K562 (cell line): ENCODE results near the gene SH2D4B. TPM values are rescaled to one million over a fixed set of nuclear protein-coding genes. Genes with fewer than 3 reads are reported as not detected.

Source experiments
- ATF3 ChIP-seq, 2 experiments: fragments of 450-650 bp in 1 of 2; sonication (generic) in 1 of 2; formaldehyde crosslinking in 1 of 2; IDR thresholded peaks in 1 of 2; conservative IDR thresholded peaks in 1 of 2; 2 replicates each; pipeline versions ENCODE4 v1.6.1 to v1.8.1; 2016 to 2023; ENCODE audit warnings: mild to moderate bottlenecking in 2 of 2, moderate library complexity in 2 of 2, inconsistent platforms in 1 of 2, missing genetic modification reagents in 1 of 2
- CEBPG ChIP-seq, 3 experiments: fragments of 200-800 bp in 1 of 3; sonication (Bioruptor generic) in 1 of 3; sonication (generic) in 1 of 3; formaldehyde crosslinking in 1 of 3; IDR thresholded peaks in 2 of 3; conservative IDR thresholded peaks in 1 of 3; 2 replicates each; pipeline versions ENCODE4 v1.6.1 to v1.8.0; 2016 to 2022; ENCODE audit warnings: missing compliant biosample characterization in 2 of 3, missing genetic modification characterization in 2 of 3, mild to moderate bottlenecking in 1 of 3, missing genetic modification reagents in 1 of 3
- CREM ChIP-seq: IDR thresholded peaks from 2 replicates; pipeline ENCODE4 v1.6.1; 2014; ENCODE audit warnings: antibody characterized with exemption, low read depth
- EHMT2 ChIP-seq: fragments of 450-650 bp; IDR thresholded peaks from 2 replicates; pipeline ENCODE4 v1.6.1; 2018; ENCODE audit warnings: antibody characterized with exemption
- HMGXB4 ChIP-seq: sonication (generic); formaldehyde crosslinking; IDR thresholded peaks from 2 replicates; pipeline ENCODE4 v1.8.1; 2023; ENCODE audit warnings: mild to moderate bottlenecking, missing genetic modification reagents
- HNRNPLL ChIP-seq: fragments of 200-400 bp; formaldehyde crosslinking; IDR thresholded peaks from 2 replicates; pipeline ENCODE4 v1.6.1; 2017; ENCODE audit warnings: low read length, low read depth, mild to moderate bottlenecking; ENCODE audit not compliant: poor library complexity, severe bottlenecking
- MAZ ChIP-seq, 2 experiments: fragments of 450-650 bp in 1 of 2; sonication (generic) in 1 of 2; formaldehyde crosslinking; IDR thresholded peaks in 1 of 2; conservative IDR thresholded peaks in 1 of 2; 2 replicates each; pipeline versions ENCODE4 v1.4.0 to v1.5.0; 2020; ENCODE audit warnings: mild to moderate bottlenecking in 1 of 2, missing genetic modification reagents in 1 of 2
- MEIS2 ChIP-seq: fragments of 450-650 bp; IDR thresholded peaks from 2 replicates; pipeline ENCODE4 v1.6.1; 2014; ENCODE audit warnings: mild to moderate bottlenecking; ENCODE audit not compliant: partially characterized antibody
- NCOA1 ChIP-seq: fragments of 450-650 bp; IDR thresholded peaks from 2 replicates; pipeline ENCODE4 v1.6.1; 2016; ENCODE audit warnings: low read depth
- NFYB ChIP-seq: IDR thresholded peaks from 2 replicates; pipeline ENCODE4 v1.6.1; 2011; ENCODE audit warnings: mild to moderate bottlenecking, moderate library complexity; ENCODE audit not compliant: insufficient read length; ENCODE audit errors: extremely low read depth
- PKNOX1 ChIP-seq: fragments of 450-650 bp; IDR thresholded peaks from 2 replicates; pipeline ENCODE4 v1.6.1; 2016
- RBM22 ChIP-seq: fragments of 200-400 bp; formaldehyde crosslinking; IDR thresholded peaks from 2 replicates; pipeline ENCODE4 v1.6.1; 2018; ENCODE audit warnings: low read length, low read depth; ENCODE audit not compliant: poor library complexity, severe bottlenecking
- RFX5 ChIP-seq: IDR thresholded peaks from 2 replicates; pipeline ENCODE4 v1.6.1; 2011; ENCODE audit warnings: low read depth, mild to moderate bottlenecking, improper control_type of control experiment, low read length
- SAFB2 ChIP-seq: fragments of 200-400 bp; formaldehyde crosslinking; IDR thresholded peaks from 2 replicates; pipeline ENCODE4 v1.6.1; 2018; ENCODE audit warnings: borderline replicate concordance, low read length, low read depth, moderate library complexity; ENCODE audit not compliant: severe bottlenecking
- SMAD4 ChIP-seq: fragments of 250-450 bp; sonication (Bioruptor Pico); conservative IDR thresholded peaks from 2 replicates; pipeline ENCODE4 v1.8.0; 2021; ENCODE audit warnings: inconsistent platforms, mild to moderate bottlenecking, moderate library complexity
- ZBED1 ChIP-seq: IDR thresholded peaks from 2 replicates; pipeline ENCODE4 v1.6.1; 2014
- ZNF232 ChIP-seq: sonication (generic); formaldehyde crosslinking; IDR thresholded peaks from 2 replicates; pipeline ENCODE4 v1.8.0; 2022; ENCODE audit warnings: mild to moderate bottlenecking, missing genetic modification reagents
- ZNF280B ChIP-seq: fragments of 250-450 bp; sonication (Bioruptor Pico); IDR thresholded peaks from 2 replicates; pipeline ENCODE4 v1.5.1; 2021; ENCODE audit warnings: mild to moderate bottlenecking
- polyA plus RNA-seq, 8 experiments: library from polyadenylated mRNA; depleted of rRNA in 4 of 8; stranded (reverse) in 5 of 8; unstranded in 3 of 8; fragments of >200 nt; fragmentation: Nextera tagmentation in 2 of 8; fragmentation: Illumina TruSeq in 1 of 8; extraction: Ambion mirVana in 2 of 8; extraction: Trizol in 1 of 8; gene quantifications; 2 replicates each; pipeline versions ENCODE4 v1.2.1 to v1.2.3, GENCODE V29; 2011 to 2014; ENCODE audit warnings: inconsistent platforms in 1 of 8, missing spikeins in 1 of 8
- total RNA-seq, 7 experiments: library from RNA; depleted of rRNA in 6 of 7; stranded (reverse); fragments of >200 nt in 6 of 7; fragmentation: Illumina TruSeq in 2 of 7; extraction: Trizol in 2 of 7; gene quantifications; 2 replicates each; pipeline versions ENCODE4 v1.2.1 to v1.2.3, GENCODE V29; 2011 to 2021; ENCODE audit warnings: low replicate concordance in 1 of 7
- TF ChIP-seq, protein P1 (sequence below): fragments of 250-450 bp; sonication (Bioruptor Pico); IDR thresholded peaks from 2 replicates; pipeline ENCODE4 v1.5.0; 2022; ENCODE audit warnings: mild to moderate bottlenecking

SH2D4B gene
- total and polyA plus RNA-seq, 9 of the 15 experiments (the other 6 are each of a cell fraction or from before 2014, with no cell fraction given): 0.03 to 0.14 (median 0.04) TPM; not detected in 4

- TF ChIP-seq ATF3 (IDR thresholded peaks at IDR 0.05) (no peak), ATF3 (CRISPR knock-in tag; conservative IDR thresholded peaks at IDR 0.05) (no peak), HMGXB4 (no peak), ZNF280B (CRISPR knock-in tag) (no peak), HNRNPLL (no peak), NCOA1 (no peak), PKNOX1 (peak; percentile 84), NFYB (no peak), MEIS2 (no peak), MAZ (CRISPR knock-in tag; conservative IDR thresholded peaks at IDR 0.05 in 1 of 2, IDR thresholded peaks at IDR 0.05 in 1 of 2) (peak; percentile 49 to 77; a peak in 2 of 4 replicates), ZBED1 (no peak), CEBPG (CRISPR knock-in tag; IDR thresholded peaks at IDR 0.05) (no peak), CEBPG (tag; conservative IDR thresholded peaks at IDR 0.05 in 1 of 2, IDR thresholded peaks at IDR 0.05 in 1 of 2) (no peak), SMAD4 (CRISPR knock-in tag) (0 out of 2 replicates have a peak, but pooled peaks have one; percentile 34), SAFB2 (no peak), EHMT2 (no peak; the same call in 1 of the 2 replicates), RFX5 (no peak), ZNF232 (CRISPR knock-in tag) (no peak), CREM (peak; percentile 16; the same call in 1 of the 2 replicates), RBM22 (no peak)
- TF ChIP-seq, protein P1, sequence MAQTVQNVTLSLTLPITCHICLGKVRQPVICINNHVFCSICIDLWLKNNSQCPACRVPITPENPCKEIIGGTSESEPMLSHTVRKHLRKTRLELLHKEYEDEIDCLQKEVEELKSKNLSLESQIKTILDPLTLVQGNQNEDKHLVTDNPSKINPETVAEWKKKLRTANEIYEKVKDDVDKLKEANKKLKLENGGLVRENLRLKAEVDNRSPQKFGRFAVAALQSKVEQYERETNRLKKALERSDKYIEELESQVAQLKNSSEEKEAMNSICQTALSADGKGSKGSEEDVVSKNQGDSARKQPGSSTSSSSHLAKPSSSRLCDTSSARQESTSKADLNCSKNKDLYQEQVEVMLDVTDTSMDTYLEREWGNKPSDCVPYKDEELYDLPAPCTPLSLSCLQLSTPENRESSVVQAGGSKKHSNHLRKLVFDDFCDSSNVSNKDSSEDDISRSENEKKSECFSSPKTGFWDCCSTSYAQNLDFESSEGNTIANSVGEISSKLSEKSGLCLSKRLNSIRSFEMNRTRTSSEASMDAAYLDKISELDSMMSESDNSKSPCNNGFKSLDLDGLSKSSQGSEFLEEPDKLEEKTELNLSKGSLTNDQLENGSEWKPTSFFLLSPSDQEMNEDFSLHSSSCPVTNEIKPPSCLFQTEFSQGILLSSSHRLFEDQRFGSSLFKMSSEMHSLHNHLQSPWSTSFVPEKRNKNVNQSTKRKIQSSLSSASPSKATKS (CRISPR knock-in tag): no peak
These were observed 1.9 kb upstream of the SH2D4B start (continued) for GRCh38 chr10:80535671-80536360.
